HepG2 (cell line): ENCODE results near the gene S100A5.

Source experiments
- CBFB ChIP-seq: sonication (generic); formaldehyde crosslinking; IDR thresholded peaks from 2 replicates; pipeline ENCODE4 v1.4.0; 2020; ENCODE audit warnings: missing genetic modification reagents
- CHD2 ChIP-seq: IDR thresholded peaks from 2 replicates; pipeline ENCODE4 v1.6.1; 2011; ENCODE audit warnings: low read depth, low read length, improper control_type of control experiment
- DPF2 ChIP-seq: sonication (generic); formaldehyde crosslinking; IDR thresholded peaks from 2 replicates; pipeline ENCODE4 v1.4.0; 2020; ENCODE audit warnings: mild to moderate bottlenecking, low read depth, missing genetic modification reagents, borderline replicate concordance
- GLI4 ChIP-seq: sonication (generic); formaldehyde crosslinking; IDR thresholded peaks from 2 replicates; pipeline ENCODE4 v1.5.1; 2020; ENCODE audit warnings: missing genetic modification reagents, mild to moderate bottlenecking, moderate library complexity, borderline replicate concordance
- HDAC1 ChIP-seq: sonication (generic); formaldehyde crosslinking; IDR thresholded peaks from 2 replicates; pipeline ENCODE4 v1.5.1; 2020; ENCODE audit warnings: mild to moderate bottlenecking, missing genetic modification reagents
- RELA ChIP-seq: sonication (generic); formaldehyde crosslinking; IDR thresholded peaks from 2 replicates; pipeline ENCODE4 v1.4.0; 2020; ENCODE audit warnings: missing genetic modification reagents
- SIN3A ChIP-seq: IDR thresholded peaks from 2 replicates; pipeline ENCODE4 v1.6.1; 2011; ENCODE audit warnings: low read depth, mild to moderate bottlenecking, control low read depth, low read length, borderline replicate concordance
- TAF1 ChIP-seq: sonication (generic); formaldehyde crosslinking; IDR thresholded peaks from 2 replicates; pipeline ENCODE4 v1.4.0; 2020; ENCODE audit warnings: missing genetic modification reagents
- ZFP37 ChIP-seq: sonication (generic); formaldehyde crosslinking; IDR thresholded peaks from 2 replicates; pipeline ENCODE4 v1.4.0; 2020; ENCODE audit warnings: missing genetic modification reagents, borderline replicate concordance
- TF ChIP-seq, protein P1 (sequence below): sonication (generic); formaldehyde crosslinking; IDR thresholded peaks from 2 replicates; pipeline ENCODE4 v1.4.0; 2020; ENCODE audit warnings: mild to moderate bottlenecking, missing genetic modification reagents
- TF ChIP-seq, protein P2 (sequence below), 2 experiments: IDR thresholded peaks; 2 replicates each; pipeline ENCODE4 v1.6.1; 2011 to 2012; ENCODE audit warnings: low read length in 2 of 2, borderline replicate concordance in 1 of 2, low read depth in 1 of 2, mild to moderate bottlenecking in 1 of 2, moderate library complexity in 1 of 2
- TF ChIP-seq, protein P3 (sequence below): sonication (generic); formaldehyde crosslinking; IDR thresholded peaks from 2 replicates; pipeline ENCODE4 v1.4.0; 2020; ENCODE audit warnings: mild to moderate bottlenecking, missing genetic modification reagents, borderline replicate concordance

DNA sequence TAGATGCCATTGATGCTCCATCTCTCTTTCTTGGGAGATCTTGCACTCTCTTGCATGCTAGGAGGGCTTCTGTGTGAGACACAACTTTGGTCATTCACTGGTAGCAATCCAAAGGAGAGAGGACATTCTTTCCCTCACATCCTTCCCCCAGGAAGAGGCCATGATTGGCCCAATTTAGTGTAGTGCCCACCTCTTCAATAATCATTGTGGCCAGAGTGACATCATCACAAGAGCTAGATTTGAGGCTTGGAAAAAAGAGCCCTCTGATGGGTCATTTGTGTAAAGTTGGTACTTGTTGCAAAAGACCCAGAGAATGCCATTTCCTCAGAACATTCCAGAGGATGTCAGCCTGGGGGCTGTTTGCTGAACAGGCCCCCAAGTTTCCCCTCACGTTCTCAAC lies 35.2 kb downstream of the S100A5 start:
- TF ChIP-seq RELA = no peak
- TF ChIP-seq, protein P1, sequence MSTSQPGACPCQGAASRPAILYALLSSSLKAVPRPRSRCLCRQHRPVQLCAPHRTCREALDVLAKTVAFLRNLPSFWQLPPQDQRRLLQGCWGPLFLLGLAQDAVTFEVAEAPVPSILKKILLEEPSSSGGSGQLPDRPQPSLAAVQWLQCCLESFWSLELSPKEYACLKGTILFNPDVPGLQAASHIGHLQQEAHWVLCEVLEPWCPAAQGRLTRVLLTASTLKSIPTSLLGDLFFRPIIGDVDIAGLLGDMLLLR (CRISPR knock-in tag) = no peak
- TF ChIP-seq ZFP37 = no peak
- TF ChIP-seq CHD2 = no peak
- no peak for TF ChIP-seq GLI4 (CRISPR knock-in tag)
- TF ChIP-seq DPF2 (CRISPR knock-in tag) = no peak
- no peak for TF ChIP-seq TAF1
- no peak for TF ChIP-seq HDAC1 (CRISPR knock-in tag)
- no peak for TF ChIP-seq CBFB (CRISPR knock-in tag)
- TF ChIP-seq, protein P2, sequence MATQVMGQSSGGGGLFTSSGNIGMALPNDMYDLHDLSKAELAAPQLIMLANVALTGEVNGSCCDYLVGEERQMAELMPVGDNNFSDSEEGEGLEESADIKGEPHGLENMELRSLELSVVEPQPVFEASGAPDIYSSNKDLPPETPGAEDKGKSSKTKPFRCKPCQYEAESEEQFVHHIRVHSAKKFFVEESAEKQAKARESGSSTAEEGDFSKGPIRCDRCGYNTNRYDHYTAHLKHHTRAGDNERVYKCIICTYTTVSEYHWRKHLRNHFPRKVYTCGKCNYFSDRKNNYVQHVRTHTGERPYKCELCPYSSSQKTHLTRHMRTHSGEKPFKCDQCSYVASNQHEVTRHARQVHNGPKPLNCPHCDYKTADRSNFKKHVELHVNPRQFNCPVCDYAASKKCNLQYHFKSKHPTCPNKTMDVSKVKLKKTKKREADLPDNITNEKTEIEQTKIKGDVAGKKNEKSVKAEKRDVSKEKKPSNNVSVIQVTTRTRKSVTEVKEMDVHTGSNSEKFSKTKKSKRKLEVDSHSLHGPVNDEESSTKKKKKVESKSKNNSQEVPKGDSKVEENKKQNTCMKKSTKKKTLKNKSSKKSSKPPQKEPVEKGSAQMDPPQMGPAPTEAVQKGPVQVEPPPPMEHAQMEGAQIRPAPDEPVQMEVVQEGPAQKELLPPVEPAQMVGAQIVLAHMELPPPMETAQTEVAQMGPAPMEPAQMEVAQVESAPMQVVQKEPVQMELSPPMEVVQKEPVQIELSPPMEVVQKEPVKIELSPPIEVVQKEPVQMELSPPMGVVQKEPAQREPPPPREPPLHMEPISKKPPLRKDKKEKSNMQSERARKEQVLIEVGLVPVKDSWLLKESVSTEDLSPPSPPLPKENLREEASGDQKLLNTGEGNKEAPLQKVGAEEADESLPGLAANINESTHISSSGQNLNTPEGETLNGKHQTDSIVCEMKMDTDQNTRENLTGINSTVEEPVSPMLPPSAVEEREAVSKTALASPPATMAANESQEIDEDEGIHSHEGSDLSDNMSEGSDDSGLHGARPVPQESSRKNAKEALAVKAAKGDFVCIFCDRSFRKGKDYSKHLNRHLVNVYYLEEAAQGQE (IDR thresholded peaks at IDR 0.05; ENCODE audit: borderline replicate concordance in 1 of 2, low read depth in 1 of 2, low read length in 2 of 2) = no peak
- TF ChIP-seq SIN3A = no peak
- TF ChIP-seq, protein P3, sequence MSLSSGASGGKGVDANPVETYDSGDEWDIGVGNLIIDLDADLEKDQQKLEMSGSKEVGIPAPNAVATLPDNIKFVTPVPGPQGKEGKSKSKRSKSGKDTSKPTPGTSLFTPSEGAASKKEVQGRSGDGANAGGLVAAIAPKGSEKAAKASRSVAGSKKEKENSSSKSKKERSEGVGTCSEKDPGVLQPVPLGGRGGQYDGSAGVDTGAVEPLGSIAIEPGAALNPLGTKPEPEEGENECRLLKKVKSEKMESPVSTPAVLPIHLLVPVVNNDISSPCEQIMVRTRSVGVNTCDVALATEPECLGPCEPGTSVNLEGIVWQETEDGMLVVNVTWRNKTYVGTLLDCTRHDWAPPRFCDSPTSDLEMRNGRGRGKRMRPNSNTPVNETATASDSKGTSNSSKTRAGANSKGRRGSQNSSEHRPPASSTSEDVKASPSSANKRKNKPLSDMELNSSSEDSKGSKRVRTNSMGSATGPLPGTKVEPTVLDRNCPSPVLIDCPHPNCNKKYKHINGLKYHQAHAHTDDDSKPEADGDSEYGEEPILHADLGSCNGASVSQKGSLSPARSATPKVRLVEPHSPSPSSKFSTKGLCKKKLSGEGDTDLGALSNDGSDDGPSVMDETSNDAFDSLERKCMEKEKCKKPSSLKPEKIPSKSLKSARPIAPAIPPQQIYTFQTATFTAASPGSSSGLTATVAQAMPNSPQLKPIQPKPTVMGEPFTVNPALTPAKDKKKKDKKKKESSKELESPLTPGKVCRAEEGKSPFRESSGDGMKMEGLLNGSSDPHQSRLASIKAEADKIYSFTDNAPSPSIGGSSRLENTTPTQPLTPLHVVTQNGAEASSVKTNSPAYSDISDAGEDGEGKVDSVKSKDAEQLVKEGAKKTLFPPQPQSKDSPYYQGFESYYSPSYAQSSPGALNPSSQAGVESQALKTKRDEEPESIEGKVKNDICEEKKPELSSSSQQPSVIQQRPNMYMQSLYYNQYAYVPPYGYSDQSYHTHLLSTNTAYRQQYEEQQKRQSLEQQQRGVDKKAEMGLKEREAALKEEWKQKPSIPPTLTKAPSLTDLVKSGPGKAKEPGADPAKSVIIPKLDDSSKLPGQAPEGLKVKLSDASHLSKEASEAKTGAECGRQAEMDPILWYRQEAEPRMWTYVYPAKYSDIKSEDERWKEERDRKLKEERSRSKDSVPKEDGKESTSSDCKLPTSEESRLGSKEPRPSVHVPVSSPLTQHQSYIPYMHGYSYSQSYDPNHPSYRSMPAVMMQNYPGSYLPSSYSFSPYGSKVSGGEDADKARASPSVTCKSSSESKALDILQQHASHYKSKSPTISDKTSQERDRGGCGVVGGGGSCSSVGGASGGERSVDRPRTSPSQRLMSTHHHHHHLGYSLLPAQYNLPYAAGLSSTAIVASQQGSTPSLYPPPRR (CRISPR knock-in tag) = no peak
